Osteocyte (in vitro differentiated cells): Measurements from ENCODE around the gene GMEB2. TPM values are rescaled to one million over a fixed set of nuclear protein-coding genes. Genes with fewer than 3 reads are reported as not detected.
"Not testable (repeated sequence)": the region's sequence is repeated elsewhere in the genome, so short reads cannot be mapped to it uniquely, and the experiment has no call there.

Experiments
- DNase-seq: peaks from one replicate; pipeline ENCODE4 v3.0.0; 2021; ENCODE audit warnings: mixed read lengths; ENCODE audit not compliant: unreplicated experiment; ENCODE audit errors: extremely low spot score
- H3K27ac Mint-ChIP-seq: one replicate; pipeline ENCODE4 v1.8.0; 2021; ENCODE audit warnings: mild to moderate bottlenecking, mixed read lengths; ENCODE audit not compliant: unreplicated experiment
- H3K27me3 Mint-ChIP-seq: one replicate; pipeline ENCODE4 v1.8.0; 2021; ENCODE audit warnings: mixed read lengths; ENCODE audit not compliant: unreplicated experiment
- H3K36me3 Mint-ChIP-seq: one replicate; pipeline ENCODE4 v1.8.0; 2021; ENCODE audit warnings: mixed read lengths; ENCODE audit not compliant: unreplicated experiment
- H3K4me1 Mint-ChIP-seq: one replicate; pipeline ENCODE4 v1.8.0; 2021; ENCODE audit warnings: mixed read lengths; ENCODE audit not compliant: unreplicated experiment
- H3K4me3 Mint-ChIP-seq: one replicate; pipeline ENCODE4 v1.8.0; 2021; ENCODE audit warnings: mild to moderate bottlenecking, moderate library complexity, mixed read lengths; ENCODE audit not compliant: unreplicated experiment
- H3K9me3 Mint-ChIP-seq: one replicate; pipeline ENCODE4 v1.8.0; 2021; ENCODE audit warnings: mixed read lengths; ENCODE audit not compliant: unreplicated experiment
- CTCF ChIP-seq: fragments of 200-600 bp; sonication (generic); IDR thresholded peaks from 2 replicates; pipeline ENCODE4 v1.5.0; 2021; ENCODE audit warnings: antibody characterized with exemption, mild to moderate bottlenecking, moderate library complexity
- long read RNA-seq: library from polyadenylated mRNA; unstranded; transcript quantifications from one replicate; pipeline ENCODE4 v2.0.0, GENCODE V29; 2021
- total RNA-seq: library from RNA; stranded (reverse); gene quantifications from 2 replicates; pipeline ENCODE4 v1.2.1, GENCODE V29; 2021

The GMEB2 gene, protein sequence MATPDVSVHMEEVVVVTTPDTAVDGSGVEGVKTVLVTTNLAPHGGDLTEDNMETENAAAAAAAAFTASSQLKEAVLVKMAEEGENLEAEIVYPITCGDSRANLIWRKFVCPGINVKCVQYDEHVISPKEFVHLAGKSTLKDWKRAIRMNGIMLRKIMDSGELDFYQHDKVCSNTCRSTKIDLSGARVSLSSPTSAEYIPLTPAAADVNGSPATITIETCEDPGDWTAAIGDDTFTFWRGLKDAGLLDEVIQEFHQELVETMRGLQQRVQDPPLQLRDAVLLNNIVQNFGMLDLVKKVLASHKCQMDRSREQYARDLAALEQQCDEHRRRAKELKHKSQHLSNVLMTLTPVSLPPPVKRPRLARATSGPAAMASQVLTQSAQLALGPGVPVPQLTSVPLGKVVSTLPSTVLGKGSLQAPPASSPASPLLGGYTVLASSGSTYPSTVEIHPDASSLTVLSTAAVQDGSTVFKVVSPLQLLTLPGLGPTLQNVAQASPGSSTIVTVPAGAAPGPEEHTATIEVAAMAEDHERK
- 10.9 and 12.1 TPM in 2 replicates for total RNA-seq
- long read RNA-seq, partial matches to known transcripts: 0 of 6 reads
- long read RNA-seq, other reads (novel, unspliced or antisense): 6 of 6 reads

DNA sequence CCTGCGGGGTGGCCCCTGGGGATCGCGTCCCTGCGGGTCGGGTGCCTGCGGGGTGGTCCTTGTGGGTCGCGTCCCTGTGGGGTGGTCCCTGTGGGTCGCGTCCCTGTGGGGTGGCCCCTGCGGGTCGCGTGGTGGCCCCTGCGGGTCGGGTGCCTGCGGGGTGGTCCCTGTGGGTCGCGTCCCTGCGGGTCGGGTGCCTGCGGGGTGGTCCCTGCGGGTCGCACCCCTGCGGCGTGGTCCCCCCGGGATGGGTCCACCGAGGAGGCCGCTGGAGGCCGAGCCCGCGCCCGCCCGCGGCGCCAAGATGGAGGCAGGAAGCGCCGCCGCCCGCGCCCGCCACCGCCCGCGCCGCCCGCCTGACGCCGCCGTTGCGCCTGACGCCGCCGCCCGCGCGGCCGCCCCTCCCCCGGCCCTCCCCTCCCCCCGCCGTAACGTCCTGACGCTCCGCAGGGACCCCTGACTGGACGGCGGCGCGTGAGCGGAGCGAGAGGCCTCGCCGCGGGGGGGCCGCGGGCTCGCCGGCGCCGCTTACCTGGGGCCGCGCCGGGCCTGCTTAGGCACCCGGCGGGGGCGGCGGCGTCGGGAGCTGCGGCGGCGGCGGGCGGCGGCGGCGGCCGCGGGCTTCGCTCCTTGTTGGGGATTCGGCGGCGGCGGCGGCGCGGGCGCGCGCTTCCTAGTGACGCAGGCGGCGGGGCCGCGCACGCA lies at the start of gene GMEB2:
Gene GMEB2 (minus strand): TSS at position 678 of the 705 bp plus-strand sequence. CDS start 7,704 bp downstream, outside the sequence.
- Mint-ChIP-seq H3K4me1 (peaks cover 25% of the 10 kb centered on the region), H3K27ac (peak within 1 kb of the TSS; percentile 89), H3K4me3 (peak within 1 kb of the TSS; percentile 76), H3K36me3 (no peaks in the 10 kb centered on the region), H3K27me3 (no peaks in the 10 kb centered on the region), H3K9me3 (no peaks in the 10 kb centered on the region)
- DNase-seq: peak; percentile 98
- TF ChIP-seq CTCF: no peak

- no peaks in the 10 kb centered on the region for H3K9me3 Mint-ChIP-seq
- TF ChIP-seq CTCF: no peak
- no peak for DNase-seq
- no peak overlapping the region for H3K27ac Mint-ChIP-seq
- no peak overlapping the region for H3K4me3 Mint-ChIP-seq
- no peaks in the 10 kb centered on the region for H3K4me1 Mint-ChIP-seq
- H3K27me3 Mint-ChIP-seq: no peaks in the 10 kb centered on the region
- peaks cover 16% of the 10 kb centered on the region for H3K36me3 Mint-ChIP-seq
These were observed 48.9 kb upstream of the GMEB2 start for GRCh38 chr20:63675681-63676368.

- Mint-ChIP-seq H3K27ac (no peak overlapping the region), H3K4me1 (no peaks in the 10 kb centered on the region), H3K9me3 (no peaks in the 10 kb centered on the region), H3K36me3 (peaks cover 20% of the 10 kb centered on the region), H3K27me3 (no peaks in the 10 kb centered on the region), H3K4me3 (no peak overlapping the region)
- TF ChIP-seq CTCF: no peak
- DNase-seq: no peak
These were observed 47.0 kb upstream of the GMEB2 start for GRCh38 chr20:63673951-63674350.

- Mint-ChIP-seq H3K4me1 (no peaks in the 10 kb centered on the region), H3K9me3 (no peaks in the 10 kb centered on the region), H3K27ac (no peak overlapping the region)
These were observed 45.8 kb upstream of the GMEB2 start for GRCh38 chr20:63672666-63673065.

GRCh38 chr20:63671695-63672094 lies 44.8 kb upstream of the GMEB2 start:
- DNase-seq, H3K27ac Mint-ChIP-seq, H3K27me3 Mint-ChIP-seq, H3K4me1 Mint-ChIP-seq, H3K4me3 Mint-ChIP-seq, H3K9me3 Mint-ChIP-seq: not testable (repeated sequence)
- H3K36me3 Mint-ChIP-seq: peaks cover 19% of the 10 kb centered on the region

More at GRCh38 chr20:63672666-63673065, 45.8 kb upstream of the GMEB2 start:
- no peak for TF ChIP-seq CTCF
- Mint-ChIP-seq H3K27me3 (no peaks in the 10 kb centered on the region), H3K4me3 (no peak overlapping the region), H3K36me3 (peaks cover 25% of the 10 kb centered on the region)
- DNase-seq: no peak
